Inflammatory macrophage (primary cell): Measurements from ENCODE around the gene PIGM.
A peak's percentile ranks its signal among the peaks of the same experiment; 100 is the strongest.
"Not testable (repeated sequence)": the region's sequence is repeated elsewhere in the genome, so short reads cannot be mapped to it uniquely, and the experiment has no call there.

Experiments used
- DNase-seq, 2 donors: peaks; one replicate each; pipeline ENCODE4 v3.0.0-alpha.2; 2020 to 2022

The PIGM gene

GRCh38 chr1:160061369-160062229 lies 29.8 kb upstream of the PIGM start:
- no peak for DNase-seq

- no peak for DNase-seq
Observed at GRCh38 chr1:160058087-160058486, 26.3 kb upstream of the PIGM start.

DNA sequence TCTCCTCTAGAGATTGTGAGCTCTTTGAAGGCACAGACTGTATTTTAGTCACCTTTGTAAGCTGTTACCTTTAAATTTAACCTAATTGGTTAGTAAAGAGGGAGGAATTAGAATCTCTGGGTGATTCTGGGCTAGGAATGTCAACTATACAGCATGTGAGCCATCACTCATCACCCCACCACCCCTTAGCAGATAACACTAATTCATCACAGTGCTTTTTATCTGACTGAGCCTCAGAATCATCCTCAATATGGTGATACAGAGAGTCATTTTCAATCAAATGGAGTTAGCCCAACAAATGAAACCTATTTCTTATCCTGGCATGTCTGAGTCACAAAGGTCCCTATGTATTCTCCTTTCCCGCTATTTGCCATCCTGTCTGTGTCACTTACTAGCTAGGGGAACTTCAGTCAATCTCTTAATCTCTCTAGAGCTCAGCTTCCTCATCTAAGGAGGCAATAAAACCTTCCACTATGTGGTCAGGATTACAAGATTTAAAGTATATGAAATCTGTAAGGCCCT lies 24.9 kb upstream of the PIGM start:
- DNase-seq = no peak

GRCh38 chr1:160053548-160054365 lies 22.0 kb upstream of the PIGM start:
- DNase-seq = no peak

GRCh38 chr1:160052936-160053335 lies 21.1 kb upstream of the PIGM start:
- DNase-seq = no peak

- no peak for DNase-seq
Observed at GRCh38 chr1:160050619-160051018, 18.8 kb upstream of the PIGM start.

DNA sequence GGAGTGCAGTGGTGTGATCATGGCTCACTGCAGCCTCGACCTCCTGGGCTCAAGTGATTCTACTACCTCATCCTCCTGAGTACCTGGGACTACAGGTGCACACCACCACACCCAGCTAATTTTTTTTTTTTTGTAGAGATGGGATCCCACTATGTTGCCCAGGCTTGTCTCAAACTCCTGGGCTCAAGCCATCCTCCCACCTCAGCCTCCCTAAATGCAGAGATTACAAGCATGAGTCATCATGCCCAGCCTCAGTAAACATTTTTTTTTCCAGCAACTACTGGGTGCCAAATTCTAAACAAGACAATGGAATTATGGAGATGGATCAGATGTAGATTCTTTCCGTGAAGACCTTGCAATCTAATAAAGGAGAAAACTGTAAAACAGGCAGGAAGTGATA lies 18.4 kb upstream of the PIGM start:
- not testable (repeated sequence) for DNase-seq

DNA sequence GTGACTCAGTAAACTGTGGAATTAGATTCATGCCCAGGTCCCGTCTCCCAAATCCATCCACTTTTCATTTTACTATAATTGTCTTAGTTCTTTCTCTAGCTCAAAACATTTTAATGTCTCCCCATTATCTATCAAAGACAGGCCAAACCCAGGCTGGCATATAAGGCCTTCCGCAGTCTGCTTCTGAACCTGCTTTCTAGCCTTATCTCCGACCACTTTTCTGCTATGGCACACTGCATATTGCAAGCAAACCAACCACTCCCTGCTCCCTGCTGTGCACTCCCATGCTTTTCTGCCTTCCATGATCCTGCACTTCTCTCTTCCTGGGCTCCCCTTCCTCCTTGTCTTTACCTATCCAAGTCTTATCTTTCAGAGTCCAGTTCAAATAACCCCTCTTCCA lies 17.3 kb upstream of the PIGM start:
- no peak for DNase-seq

DNA sequence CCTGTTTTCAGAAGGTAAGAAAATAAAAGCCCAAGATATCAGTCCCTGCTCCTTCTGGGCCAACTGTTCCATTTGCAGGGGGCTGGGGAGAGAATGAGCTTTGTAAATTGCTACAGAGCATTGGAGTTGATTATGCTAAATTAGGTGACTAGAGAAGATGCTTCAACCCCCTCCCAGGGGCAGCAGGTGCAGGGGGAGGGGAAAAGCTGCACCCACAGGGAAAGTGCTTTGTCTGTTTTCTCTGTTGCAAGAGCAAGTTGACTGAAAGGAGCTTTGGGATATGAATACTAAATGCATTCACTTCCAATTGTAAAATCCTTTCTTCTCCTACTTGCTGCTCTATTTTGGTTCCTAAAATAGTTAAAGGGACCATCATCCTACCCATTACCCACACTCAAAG lies 16.5 kb upstream of the PIGM start:
- DNase-seq = no peak

DNA sequence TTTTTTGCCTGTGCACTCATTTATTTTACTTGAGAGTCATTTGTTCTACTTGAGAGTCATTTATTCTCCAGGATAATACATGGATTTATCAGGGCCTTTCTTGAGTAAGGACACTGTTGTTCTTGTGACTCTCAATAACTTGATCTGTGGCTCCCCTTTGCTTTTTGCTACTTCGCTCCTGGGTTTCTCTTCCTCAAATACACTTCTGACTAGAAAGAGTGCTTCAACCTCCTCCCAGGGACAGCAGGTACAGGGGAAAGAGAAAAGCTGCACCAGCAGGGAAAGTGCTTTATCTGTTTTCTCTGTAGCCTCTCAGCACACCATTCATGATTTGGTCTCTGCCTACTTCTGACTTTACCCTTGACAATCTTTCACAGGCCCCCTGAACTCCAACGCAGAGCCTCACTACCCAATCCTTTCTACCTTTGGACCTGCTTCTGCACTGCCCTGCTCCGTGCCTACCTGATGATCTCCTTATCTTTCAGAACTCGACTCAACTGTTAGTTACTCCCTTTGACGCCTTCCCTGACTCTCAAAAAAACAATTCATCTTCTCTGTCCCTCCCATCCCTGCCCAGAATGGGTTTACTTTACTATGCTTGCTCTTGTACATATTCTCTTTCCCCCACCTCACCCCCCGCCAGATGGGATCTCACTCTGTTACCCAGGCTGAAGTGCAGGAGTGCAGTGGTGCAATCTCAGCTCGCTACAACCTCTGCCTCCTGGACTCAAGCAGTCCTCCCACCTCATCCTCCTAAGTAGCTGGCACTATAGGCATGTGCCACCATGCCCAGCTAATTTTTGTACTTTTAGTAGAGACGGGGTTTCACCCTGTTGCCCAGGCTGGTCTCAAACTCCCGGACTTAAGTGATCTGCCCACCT lies 15.6 kb upstream of the PIGM start:
- DNase-seq = no peak

GRCh38 chr1:160046494-160047110 lies 14.8 kb upstream of the PIGM start:
- DNase-seq = peak; percentile 59 to 65

DNA sequence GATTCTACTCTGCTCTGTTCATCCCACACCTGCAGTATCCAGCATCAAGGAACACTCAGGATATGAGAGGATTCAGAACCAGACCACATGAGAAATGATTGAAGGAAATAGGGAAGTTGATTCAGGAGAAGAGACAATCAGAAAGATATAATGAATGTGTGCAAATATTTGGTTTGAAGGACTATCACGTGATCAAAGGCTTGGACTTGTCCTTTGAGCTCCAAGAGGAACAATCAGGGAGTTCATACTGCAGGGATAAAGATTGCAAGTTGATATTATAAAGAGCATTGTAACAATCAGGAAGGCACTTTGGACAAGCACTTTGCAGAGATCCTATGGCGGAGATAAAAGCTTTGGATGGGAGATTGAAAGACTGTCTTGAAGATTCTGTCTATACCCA lies 13.9 kb upstream of the PIGM start:
- DNase-seq = no peak

- DNase-seq = no peak
Observed at GRCh38 chr1:160043543-160043942, 11.8 kb upstream of the PIGM start.

DNA sequence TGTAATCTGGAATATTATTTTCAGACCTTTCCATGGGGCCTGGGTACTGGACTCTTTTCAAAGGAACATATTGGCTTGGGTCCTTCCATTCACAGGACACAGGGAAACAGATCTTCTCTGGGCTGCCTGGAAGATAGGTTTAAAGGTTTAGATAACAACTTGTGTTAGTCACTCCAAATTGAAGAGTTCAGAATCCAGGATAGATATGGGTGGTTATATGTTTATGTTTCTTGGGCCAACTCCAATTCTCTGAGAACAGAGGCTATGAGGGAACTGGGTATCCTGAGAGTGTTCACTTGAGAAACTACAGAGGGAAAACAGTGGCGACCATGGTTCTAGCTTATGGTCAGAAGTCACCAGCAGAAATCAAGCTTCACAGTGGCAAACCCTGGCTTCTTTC lies 8.7 kb upstream of the PIGM start:
- DNase-seq = no peak

DNA sequence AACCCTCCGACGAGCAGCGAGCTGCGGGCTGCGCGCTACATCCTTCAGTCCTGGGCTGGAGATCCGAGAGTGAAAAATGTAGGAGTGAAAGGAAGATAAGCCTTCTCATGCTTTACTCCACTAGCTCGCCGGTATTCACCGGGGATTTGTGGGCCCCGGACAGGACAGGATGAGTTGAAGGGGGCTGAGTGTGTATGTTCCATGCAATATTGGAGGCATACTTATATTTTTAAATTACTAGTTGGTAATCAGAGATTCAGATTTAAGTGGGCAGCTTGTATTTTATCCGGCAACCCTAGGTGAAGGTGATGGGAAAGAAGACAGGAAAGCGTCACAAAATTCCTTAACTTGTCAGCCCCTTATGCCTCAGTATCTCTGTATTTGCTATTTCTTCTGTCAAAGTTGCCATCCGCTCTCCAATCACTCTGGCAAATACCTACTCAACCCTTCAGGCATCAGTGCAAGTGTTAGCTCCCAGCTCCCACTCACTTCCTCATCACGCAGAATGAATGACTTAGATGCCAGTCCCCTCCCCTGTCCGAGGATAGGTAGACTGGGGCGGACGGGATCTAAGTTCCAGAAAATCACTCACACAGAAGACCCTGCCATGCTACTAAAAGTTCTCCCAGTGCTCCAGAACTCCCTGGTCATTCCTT lies 503 bp upstream of the PIGM start:
- no peak for DNase-seq

DNA sequence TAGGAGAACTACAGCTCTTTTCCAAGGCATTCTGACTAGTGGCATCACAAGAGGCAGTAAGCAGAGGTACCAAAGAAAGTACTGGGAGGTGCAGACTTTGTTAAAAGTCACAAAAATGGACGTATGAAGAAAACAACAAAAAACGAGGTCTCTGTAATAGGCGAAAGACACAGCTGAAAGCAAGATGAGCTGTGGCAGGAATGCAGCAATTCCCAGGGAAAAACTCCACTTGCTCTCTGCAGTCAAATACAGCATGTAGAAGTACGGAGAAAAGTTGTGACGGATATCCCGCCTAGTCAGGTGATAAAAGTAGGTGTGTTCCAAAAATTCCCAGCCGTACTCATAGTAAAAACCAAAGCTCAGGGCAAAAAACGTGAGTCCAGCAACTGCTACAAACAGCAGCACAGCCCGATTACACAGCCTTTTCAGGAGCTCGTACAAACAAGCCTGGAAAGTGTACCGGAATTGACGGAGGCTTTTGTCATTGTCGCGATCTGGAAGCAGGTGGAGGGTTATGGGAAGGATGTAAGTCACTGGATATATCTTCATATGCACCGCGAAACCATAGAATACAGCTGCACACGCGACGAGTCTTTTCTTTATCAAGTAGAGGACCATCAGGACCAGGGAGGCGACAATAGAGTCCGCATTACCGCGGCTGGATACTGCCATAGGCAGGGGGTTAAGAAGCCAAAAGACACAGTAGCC lies 979 bp downstream of the PIGM start:
- peak in 1 of 2 donors; percentile 4 for DNase-seq

DNA sequence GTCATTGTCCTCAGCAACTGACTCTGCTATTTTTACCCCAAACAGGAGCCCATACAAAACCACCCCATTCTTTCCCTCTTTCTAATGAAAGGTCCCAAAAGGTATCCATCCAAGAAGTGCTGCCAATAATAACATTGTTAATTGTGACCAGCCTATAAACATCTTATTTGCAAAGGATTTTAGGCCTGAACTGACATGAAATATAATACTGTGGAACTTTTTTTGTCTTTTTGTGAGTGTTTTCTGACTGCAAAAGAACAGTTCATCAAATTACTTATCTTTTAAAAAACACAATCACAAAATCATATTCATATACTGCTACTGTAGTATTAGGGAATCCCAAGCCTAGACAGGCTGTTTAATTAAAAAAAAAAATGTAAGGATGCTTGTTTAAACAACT lies 3.4 kb downstream of the PIGM start:
- no peak for DNase-seq

GRCh38 chr1:160025314-160025713 lies 6.5 kb downstream of the PIGM start:
- DNase-seq = no peak

- DNase-seq = no peak
Observed at GRCh38 chr1:160024195-160024905, 7.4 kb downstream of the PIGM start.
